Measurements from ENCODE around the gene GREB1L. TPM values are rescaled to one million over a fixed set of nuclear protein-coding genes. Genes with fewer than 3 reads are reported as not detected.

GREB1L gene
- total and polyA plus RNA-seq, 2 donors (not counting 1 experiment from before 2014, with no cell fraction given): not detected

DNA sequence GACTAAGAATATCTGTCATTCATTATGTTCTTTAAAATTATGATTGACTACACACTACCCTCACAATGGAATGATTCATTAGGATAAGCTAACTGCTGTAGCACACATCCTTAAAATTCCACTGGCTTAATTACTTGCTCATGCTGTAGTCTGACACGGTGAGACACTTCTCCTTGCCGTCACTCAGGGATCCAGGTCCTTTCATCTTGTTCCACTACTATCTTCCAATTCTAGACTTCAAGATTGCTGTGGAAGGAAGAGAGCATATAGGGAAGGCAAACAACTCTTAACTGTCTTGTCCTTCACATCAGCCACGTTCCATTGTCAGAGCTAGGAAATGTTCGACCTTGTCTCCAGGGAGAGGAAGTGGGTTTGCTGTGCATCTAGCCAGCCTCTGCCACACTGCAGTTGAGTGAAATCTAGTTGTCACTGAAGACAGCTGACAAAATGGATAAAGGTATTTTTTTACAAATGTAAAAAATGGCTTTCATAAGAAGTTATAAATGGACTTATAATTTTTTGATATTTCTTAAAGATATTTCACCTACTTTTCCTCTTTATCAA is 30.1 kb downstream of the GREB1L start:
- ATAC-seq (ENCODE audit: low read depth): no peak
- Histone ChIP-seq H3K4me1 (ENCODE audit: control insufficient read depth in 2 of 2, insufficient read depth in 2 of 2, low read length in 2 of 2) (no peaks in the 10 kb centered on the region), H3K79me2 (ENCODE audit: control insufficient read depth, insufficient read depth, low read length) (no peaks in the 10 kb centered on the region), H3K4me2 (replicated peaks; ENCODE audit: low read depth, low read length, poor library complexity, severe bottlenecking) (no peak overlapping the region), H3K27me3 (replicated peaks in 1 of 4; ENCODE audit: control extremely low read depth in 1 of 4, control insufficient read depth in 3 of 4, insufficient read depth in 4 of 4, low read length in 3 of 4) (no peaks in the 10 kb centered on the region), H3K9me3 (ENCODE audit: control extremely low read depth in 1 of 3, control insufficient read depth in 2 of 3, insufficient read depth in 1 of 3, low read length in 2 of 3) (no peaks in the 10 kb centered on the region), H3K9ac (ENCODE audit: low read length) (no peak overlapping the region), H3K27ac (ENCODE audit: low read length in 2 of 2) (no peak overlapping the region), H3K4me3 (ENCODE audit: control extremely low read depth in 1 of 5, extremely low read depth in 1 of 5, insufficient read depth in 1 of 5, low read depth in 2 of 5, low read length in 4 of 5) (no peak overlapping the region), H4K20me1 (ENCODE audit: control insufficient read depth, insufficient read depth, low read length, poor library complexity, severe bottlenecking) (no peaks in the 10 kb centered on the region), H3K36me3 (replicated peaks in 1 of 2; ENCODE audit: control extremely low read depth in 1 of 2, control insufficient read depth in 1 of 2, extremely low read depth in 1 of 2, insufficient read depth in 2 of 2, low read length in 1 of 2) (no peaks in the 10 kb centered on the region), H2AFZ (ENCODE audit: insufficient read depth, low read depth, low read length, poor library complexity, severe bottlenecking) (no peak overlapping the region)
- intact Hi-C loops (cut with micrococcal nuclease): no loop called here
- Mint-ChIP-seq H3K4me3 (no peak overlapping the region), H3K27me3 (peaks cover 4% of the 10 kb centered on the region), H3K9me3 (ENCODE audit: insufficient read depth) (no peaks in the 10 kb centered on the region), H3K4me1 (no peaks in the 10 kb centered on the region), H3K27ac (no peak overlapping the region)
- TF ChIP-seq EZH2 (IDR thresholded peaks at IDR 0.05; ENCODE audit: borderline replicate concordance, insufficient read depth, low read depth, low read length, poor library complexity, severe bottlenecking): no peak
- TF ChIP-seq, protein P1, sequence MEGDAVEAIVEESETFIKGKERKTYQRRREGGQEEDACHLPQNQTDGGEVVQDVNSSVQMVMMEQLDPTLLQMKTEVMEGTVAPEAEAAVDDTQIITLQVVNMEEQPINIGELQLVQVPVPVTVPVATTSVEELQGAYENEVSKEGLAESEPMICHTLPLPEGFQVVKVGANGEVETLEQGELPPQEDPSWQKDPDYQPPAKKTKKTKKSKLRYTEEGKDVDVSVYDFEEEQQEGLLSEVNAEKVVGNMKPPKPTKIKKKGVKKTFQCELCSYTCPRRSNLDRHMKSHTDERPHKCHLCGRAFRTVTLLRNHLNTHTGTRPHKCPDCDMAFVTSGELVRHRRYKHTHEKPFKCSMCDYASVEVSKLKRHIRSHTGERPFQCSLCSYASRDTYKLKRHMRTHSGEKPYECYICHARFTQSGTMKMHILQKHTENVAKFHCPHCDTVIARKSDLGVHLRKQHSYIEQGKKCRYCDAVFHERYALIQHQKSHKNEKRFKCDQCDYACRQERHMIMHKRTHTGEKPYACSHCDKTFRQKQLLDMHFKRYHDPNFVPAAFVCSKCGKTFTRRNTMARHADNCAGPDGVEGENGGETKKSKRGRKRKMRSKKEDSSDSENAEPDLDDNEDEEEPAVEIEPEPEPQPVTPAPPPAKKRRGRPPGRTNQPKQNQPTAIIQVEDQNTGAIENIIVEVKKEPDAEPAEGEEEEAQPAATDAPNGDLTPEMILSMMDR (IDR thresholded peaks at IDR 0.05): no peak
- no peak for DNase-seq
- WGBS (ENCODE audit: insufficient coverage): no CpG with 5 or more reads among the region's 4 CpGs
- CTCF ChIA-PET: no interaction called here
- POLR2A ChIA-PET: no interaction called here

DNA sequence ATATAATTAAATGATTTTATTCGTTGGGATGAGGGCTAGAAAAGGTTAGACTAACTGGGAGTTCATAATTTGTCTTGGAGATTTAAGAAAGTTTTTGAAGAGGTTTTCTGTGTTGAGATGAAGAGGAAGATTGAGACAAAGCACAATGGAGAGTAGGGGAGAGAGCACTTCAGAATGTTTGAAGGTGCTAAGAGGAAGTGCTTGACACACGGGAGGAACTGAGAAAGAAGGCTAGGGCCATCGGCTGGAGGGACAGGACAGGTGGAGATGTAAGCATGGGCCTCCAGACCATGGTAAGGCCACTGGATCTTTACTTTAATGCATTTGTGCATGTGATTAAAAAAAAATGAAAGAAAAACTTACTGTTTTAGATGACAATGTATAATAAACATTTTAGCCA is 31.5 kb downstream of the GREB1L start:
- H3K27me3 Mint-ChIP-seq: no peaks in the 10 kb centered on the region
- H3K4me1 Mint-ChIP-seq: no peaks in the 10 kb centered on the region
- POLR2A ChIA-PET: no interaction called here
- Histone ChIP-seq H3K27ac (ENCODE audit: low read length in 2 of 2) (no peak overlapping the region), H4K20me1 (ENCODE audit: control insufficient read depth, insufficient read depth, low read length, poor library complexity, severe bottlenecking) (no peaks in the 10 kb centered on the region), H3K4me2 (replicated peaks; ENCODE audit: low read depth, low read length, poor library complexity, severe bottlenecking) (no peak overlapping the region), H2AFZ (ENCODE audit: insufficient read depth, low read depth, low read length, poor library complexity, severe bottlenecking) (no peak overlapping the region), H3K4me1 (ENCODE audit: control insufficient read depth in 2 of 2, insufficient read depth in 2 of 2, low read length in 2 of 2) (no peaks in the 10 kb centered on the region), H3K79me2 (ENCODE audit: control insufficient read depth, insufficient read depth, low read length) (no peaks in the 10 kb centered on the region), H3K4me3 (ENCODE audit: control extremely low read depth in 1 of 5, extremely low read depth in 1 of 5, insufficient read depth in 1 of 5, low read depth in 2 of 5, low read length in 4 of 5) (no peak overlapping the region), H3K9me3 (ENCODE audit: control extremely low read depth in 1 of 3, control insufficient read depth in 2 of 3, insufficient read depth in 1 of 3, low read length in 2 of 3) (no peaks in the 10 kb centered on the region), H3K27me3 (replicated peaks in 1 of 4; ENCODE audit: control extremely low read depth in 1 of 4, control insufficient read depth in 3 of 4, insufficient read depth in 4 of 4, low read length in 3 of 4) (no peaks in the 10 kb centered on the region), H3K9ac (ENCODE audit: low read length) (no peak overlapping the region), H3K36me3 (replicated peaks in 1 of 2; ENCODE audit: control extremely low read depth in 1 of 2, control insufficient read depth in 1 of 2, extremely low read depth in 1 of 2, insufficient read depth in 2 of 2, low read length in 1 of 2) (no peaks in the 10 kb centered on the region)
- peaks cover 3% of the 10 kb centered on the region for H3K9me3 Mint-ChIP-seq (ENCODE audit: insufficient read depth)
- ATAC-seq (ENCODE audit: low read depth) (no peak), DNase-seq (no peak)
- TF ChIP-seq, protein P1 (IDR thresholded peaks at IDR 0.05): no peak
- no peak for TF ChIP-seq EZH2 (IDR thresholded peaks at IDR 0.05; ENCODE audit: borderline replicate concordance, insufficient read depth, low read depth, low read length, poor library complexity, severe bottlenecking)
- intact Hi-C loops (cut with micrococcal nuclease): no loop called here
- H3K27ac Mint-ChIP-seq: no peak overlapping the region
- WGBS (ENCODE audit: insufficient coverage): 28% methylated on average over 3 of the region's 3 CpGs
- no peak overlapping the region for H3K4me3 Mint-ChIP-seq
- CTCF ChIA-PET: no interaction called here

Data from B cell (primary cell).